RWPE2 (cell line): ENCODE measurements around the gene TMEM178B.

ENCODE experiments used
- ATAC-seq: fragments of 200-7000 bp; cut with Tn5 transposase; 3 replicates; pipeline ENCODE4 v1.9.1; 2021; ENCODE audit warnings: low read depth
- DNase-seq: peaks from one replicate; pipeline ENCODE4 v3.0.0-alpha.2; 2020; ENCODE audit warnings: low spot score
- H3K27ac ChIP-seq: fragments of 450-650 bp; 2 replicates; pipeline ENCODE4 v1.5.1; 2017; ENCODE audit warnings: mild to moderate bottlenecking; ENCODE audit not compliant: poor library complexity, severe bottlenecking
- H3K27me3 ChIP-seq: fragments of 250-450 bp; sonication (Bioruptor Pico); 2 replicates; pipeline ENCODE4 v1.5.1; 2021; ENCODE audit warnings: mild to moderate bottlenecking, moderate library complexity; ENCODE audit not compliant: insufficient read depth, poor library complexity, severe bottlenecking
- H3K36me3 ChIP-seq: fragments of 250-450 bp; sonication (Bioruptor Pico); 2 replicates; pipeline ENCODE4 v1.5.1; 2020; ENCODE audit warnings: low read depth, mild to moderate bottlenecking, moderate library complexity
- H3K4me1 ChIP-seq: fragments of 250-450 bp; sonication (Bioruptor Pico); 2 replicates; pipeline ENCODE4 v1.5.1; 2021; ENCODE audit warnings: mild to moderate bottlenecking, moderate library complexity; ENCODE audit not compliant: insufficient read depth, poor library complexity, severe bottlenecking
- H3K4me3 ChIP-seq: fragments of 250-450 bp; sonication (Bioruptor Pico); 2 replicates; pipeline ENCODE4 v1.5.1; 2021; ENCODE audit warnings: mild to moderate bottlenecking, moderate library complexity; ENCODE audit not compliant: severe bottlenecking
- H3K9me3 ChIP-seq: fragments of 250-450 bp; sonication (Bioruptor Pico); 2 replicates; pipeline ENCODE4 v1.5.1; 2021; ENCODE audit warnings: mild to moderate bottlenecking, moderate library complexity; ENCODE audit not compliant: severe bottlenecking
- CTCF ChIP-seq: fragments of 450-650 bp; IDR thresholded peaks from one replicate; pipeline ENCODE4 v1.5.1; 2017; ENCODE audit warnings: mild to moderate bottlenecking, moderate library complexity; ENCODE audit not compliant: poor library complexity, severe bottlenecking

Gene TMEM178B

GRCh38 chr7:141370178-141370577, 296.3 kb downstream of the TMEM178B start:
- no peak overlapping the region for H3K4me3 ChIP-seq
- no peaks in the 10 kb centered on the region for H3K9me3 ChIP-seq
- ATAC-seq (no peak), DNase-seq (no peak)
- H3K27ac ChIP-seq, result no peak overlapping the region
- H3K36me3 ChIP-seq, result no peaks in the 10 kb centered on the region
- H3K4me1 ChIP-seq, result no peaks in the 10 kb centered on the region
- no peaks in the 10 kb centered on the region for H3K27me3 ChIP-seq
- TF ChIP-seq CTCF, result no peak

DNA sequence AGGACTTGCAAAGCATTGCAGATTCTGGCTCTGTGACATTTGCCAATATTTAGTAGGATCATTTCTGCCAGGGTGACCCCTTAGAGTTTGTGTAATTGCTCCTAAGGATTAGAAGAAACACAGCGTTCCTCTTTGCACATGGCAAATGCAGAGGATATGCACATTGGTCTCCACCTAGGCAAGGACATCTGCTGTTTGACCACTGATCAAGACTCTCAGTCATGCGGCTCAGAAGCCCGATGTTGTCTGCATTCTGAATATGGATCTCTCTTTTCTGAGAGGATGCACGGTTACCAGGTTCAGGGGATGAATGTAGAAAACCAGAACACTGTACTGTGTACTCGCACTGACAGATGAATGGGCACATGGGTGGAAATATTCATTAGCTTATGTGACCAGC, 296.8 kb downstream of the TMEM178B start:
- no peak for TF ChIP-seq CTCF
- Histone ChIP-seq H3K27ac (no peak overlapping the region), H3K4me1 (no peaks in the 10 kb centered on the region), H3K36me3 (no peaks in the 10 kb centered on the region), H3K4me3 (no peak overlapping the region), H3K27me3 (no peaks in the 10 kb centered on the region), H3K9me3 (no peaks in the 10 kb centered on the region)
- ATAC-seq, result no peak
- DNase-seq, result no peak

GRCh38 chr7:141374425-141374824, 300.6 kb downstream of the TMEM178B start:
- H3K36me3 ChIP-seq, result no peaks in the 10 kb centered on the region
- no peak overlapping the region for H3K27ac ChIP-seq
- H3K4me3 ChIP-seq, result no peak overlapping the region
- TF ChIP-seq CTCF, result no peak
- no peak for DNase-seq
- ATAC-seq, result no peak
- H3K27me3 ChIP-seq, result no peaks in the 10 kb centered on the region
- no peaks in the 10 kb centered on the region for H3K4me1 ChIP-seq
- no peaks in the 10 kb centered on the region for H3K9me3 ChIP-seq

- no peaks in the 10 kb centered on the region for H3K4me1 ChIP-seq
- H3K27ac ChIP-seq, result no peak overlapping the region
- ATAC-seq (no peak), DNase-seq (no peak)
- H3K4me3 ChIP-seq, result no peak overlapping the region
- no peaks in the 10 kb centered on the region for H3K9me3 ChIP-seq
- H3K36me3 ChIP-seq, result no peaks in the 10 kb centered on the region
- H3K27me3 ChIP-seq, result peaks cover 3% of the 10 kb centered on the region
- TF ChIP-seq CTCF, result no peak
Observed at GRCh38 chr7:141375442-141375841, 301.6 kb downstream of the TMEM178B start.

DNA sequence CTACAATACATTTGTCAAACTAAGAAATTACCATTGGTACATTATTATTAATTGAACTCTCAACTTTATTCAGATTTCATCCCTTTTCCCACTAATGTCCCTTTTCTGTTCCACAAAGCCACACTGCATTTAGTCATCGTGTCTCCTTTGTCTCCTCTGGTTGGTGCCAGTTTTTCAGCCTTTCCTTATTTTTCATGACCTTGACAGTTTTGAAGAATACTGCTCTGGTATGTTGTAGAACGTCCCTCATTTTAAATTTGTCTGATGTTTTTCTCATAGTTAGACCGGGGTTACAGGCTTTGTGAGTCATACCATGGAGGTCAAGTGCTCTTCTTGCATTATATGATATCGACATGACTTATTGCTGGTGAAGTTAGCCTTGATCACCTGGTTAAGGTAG, 304.0 kb downstream of the TMEM178B start:
- TF ChIP-seq CTCF, result no peak
- DNase-seq, result no peak
- no peak for ATAC-seq

More for the DNA sequence above, 304.0 kb downstream of the TMEM178B start:
- Histone ChIP-seq H3K36me3 (no peaks in the 10 kb centered on the region), H3K27ac (no peak overlapping the region), H3K4me1 (no peaks in the 10 kb centered on the region), H3K27me3 (peaks cover 3% of the 10 kb centered on the region), H3K4me3 (no peak overlapping the region), H3K9me3 (no peaks in the 10 kb centered on the region)
